Measurements from ENCODE around the gene PAIP2.

DNA sequence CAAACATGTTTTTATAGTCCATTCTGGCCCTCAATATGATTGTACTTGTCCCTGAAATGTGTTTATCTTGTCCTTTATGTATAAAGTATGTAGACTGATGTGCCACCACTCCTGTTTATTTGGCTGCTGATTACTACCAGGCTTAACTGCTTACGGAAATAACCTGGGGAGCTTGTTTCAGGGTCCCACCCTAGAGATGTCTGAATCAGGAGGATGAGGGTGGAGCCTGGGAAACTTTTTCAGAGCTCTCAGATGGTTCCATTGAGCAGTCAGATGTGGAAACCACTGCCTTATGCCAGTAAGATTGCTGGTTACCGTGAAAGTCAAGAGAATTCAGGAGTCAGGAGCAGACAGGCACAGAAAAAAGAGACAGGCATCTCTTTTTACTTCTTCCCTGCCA lies 22.3 kb downstream of the PAIP2 start:
- TF ChIP-seq TAF1 (IDR thresholded peaks at IDR 0.05; ENCODE audit: borderline replicate concordance, insufficient read depth, low read length) (no peak), POLR2AphosphoS5 (IDR thresholded peaks at IDR 0.05; ENCODE audit: low read depth, low read length) (no peak)
- TF ChIP-seq, protein P1, sequence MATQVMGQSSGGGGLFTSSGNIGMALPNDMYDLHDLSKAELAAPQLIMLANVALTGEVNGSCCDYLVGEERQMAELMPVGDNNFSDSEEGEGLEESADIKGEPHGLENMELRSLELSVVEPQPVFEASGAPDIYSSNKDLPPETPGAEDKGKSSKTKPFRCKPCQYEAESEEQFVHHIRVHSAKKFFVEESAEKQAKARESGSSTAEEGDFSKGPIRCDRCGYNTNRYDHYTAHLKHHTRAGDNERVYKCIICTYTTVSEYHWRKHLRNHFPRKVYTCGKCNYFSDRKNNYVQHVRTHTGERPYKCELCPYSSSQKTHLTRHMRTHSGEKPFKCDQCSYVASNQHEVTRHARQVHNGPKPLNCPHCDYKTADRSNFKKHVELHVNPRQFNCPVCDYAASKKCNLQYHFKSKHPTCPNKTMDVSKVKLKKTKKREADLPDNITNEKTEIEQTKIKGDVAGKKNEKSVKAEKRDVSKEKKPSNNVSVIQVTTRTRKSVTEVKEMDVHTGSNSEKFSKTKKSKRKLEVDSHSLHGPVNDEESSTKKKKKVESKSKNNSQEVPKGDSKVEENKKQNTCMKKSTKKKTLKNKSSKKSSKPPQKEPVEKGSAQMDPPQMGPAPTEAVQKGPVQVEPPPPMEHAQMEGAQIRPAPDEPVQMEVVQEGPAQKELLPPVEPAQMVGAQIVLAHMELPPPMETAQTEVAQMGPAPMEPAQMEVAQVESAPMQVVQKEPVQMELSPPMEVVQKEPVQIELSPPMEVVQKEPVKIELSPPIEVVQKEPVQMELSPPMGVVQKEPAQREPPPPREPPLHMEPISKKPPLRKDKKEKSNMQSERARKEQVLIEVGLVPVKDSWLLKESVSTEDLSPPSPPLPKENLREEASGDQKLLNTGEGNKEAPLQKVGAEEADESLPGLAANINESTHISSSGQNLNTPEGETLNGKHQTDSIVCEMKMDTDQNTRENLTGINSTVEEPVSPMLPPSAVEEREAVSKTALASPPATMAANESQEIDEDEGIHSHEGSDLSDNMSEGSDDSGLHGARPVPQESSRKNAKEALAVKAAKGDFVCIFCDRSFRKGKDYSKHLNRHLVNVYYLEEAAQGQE (IDR thresholded peaks at IDR 0.05; ENCODE audit: insufficient read depth in 1 of 2, low read depth in 2 of 2, low read length in 2 of 2), result no peak
